Measurements from ENCODE around the gene NCAPG.

DNA sequence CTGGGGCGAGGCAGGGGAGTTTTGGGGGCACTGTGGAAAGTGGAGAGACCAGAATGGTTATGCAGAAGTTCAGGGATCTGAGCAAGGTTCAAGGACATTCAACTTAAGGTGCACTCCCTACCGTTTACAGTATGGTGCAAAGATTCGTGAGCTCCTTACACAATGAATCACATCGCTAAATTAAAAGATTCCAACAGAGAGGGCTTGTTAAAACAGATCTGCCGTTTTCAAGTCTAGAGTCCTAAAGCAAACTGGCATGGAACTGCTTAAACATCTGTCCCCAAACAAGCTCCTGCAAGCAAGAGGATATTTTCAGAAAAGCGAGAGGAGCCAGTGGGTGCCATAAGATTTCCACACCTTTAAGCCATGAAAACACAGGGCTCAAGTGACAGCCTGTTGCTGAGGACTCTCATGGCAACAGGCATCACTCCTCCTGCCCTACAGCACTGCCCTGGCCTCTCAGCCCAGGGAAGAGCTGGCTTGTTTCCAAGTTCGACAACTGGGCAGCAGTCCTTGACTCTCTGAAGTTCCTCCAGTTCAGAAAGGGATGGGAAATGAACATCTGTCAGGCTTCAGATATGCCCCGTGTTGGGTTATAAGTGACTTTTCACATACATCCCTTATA is 39.4 kb upstream of the NCAPG start:
- TF ChIP-seq CBX3 (IDR thresholded peaks at IDR 0.05; ENCODE audit: borderline replicate concordance in 1 of 2, low read length in 2 of 2) = no peak
- no peak for TF ChIP-seq MTA3 (IDR thresholded peaks at IDR 0.05; ENCODE audit: borderline replicate concordance)
- TF ChIP-seq SIN3A (IDR thresholded peaks at IDR 0.05; ENCODE audit: borderline replicate concordance in 2 of 2, control insufficient read depth in 1 of 2, low read depth in 2 of 2, low read length in 2 of 2) = no peak
- no peak for TF ChIP-seq PHB2 (IDR thresholded peaks at IDR 0.05; ENCODE audit: low read depth)

Measured in K562 (cell line).